ENCODE results near the gene EIF4G2. TPM values are rescaled to one million over a fixed set of nuclear protein-coding genes. Genes with fewer than 3 reads are reported as not detected.
A peak's percentile ranks its signal among the peaks of the same experiment; 100 is the strongest.

The EIF4G2 gene
- total RNA-seq = 605 and 638 TPM in 2 replicates
- 452 and 503 TPM in 2 replicates for polyA plus RNA-seq

DNA sequence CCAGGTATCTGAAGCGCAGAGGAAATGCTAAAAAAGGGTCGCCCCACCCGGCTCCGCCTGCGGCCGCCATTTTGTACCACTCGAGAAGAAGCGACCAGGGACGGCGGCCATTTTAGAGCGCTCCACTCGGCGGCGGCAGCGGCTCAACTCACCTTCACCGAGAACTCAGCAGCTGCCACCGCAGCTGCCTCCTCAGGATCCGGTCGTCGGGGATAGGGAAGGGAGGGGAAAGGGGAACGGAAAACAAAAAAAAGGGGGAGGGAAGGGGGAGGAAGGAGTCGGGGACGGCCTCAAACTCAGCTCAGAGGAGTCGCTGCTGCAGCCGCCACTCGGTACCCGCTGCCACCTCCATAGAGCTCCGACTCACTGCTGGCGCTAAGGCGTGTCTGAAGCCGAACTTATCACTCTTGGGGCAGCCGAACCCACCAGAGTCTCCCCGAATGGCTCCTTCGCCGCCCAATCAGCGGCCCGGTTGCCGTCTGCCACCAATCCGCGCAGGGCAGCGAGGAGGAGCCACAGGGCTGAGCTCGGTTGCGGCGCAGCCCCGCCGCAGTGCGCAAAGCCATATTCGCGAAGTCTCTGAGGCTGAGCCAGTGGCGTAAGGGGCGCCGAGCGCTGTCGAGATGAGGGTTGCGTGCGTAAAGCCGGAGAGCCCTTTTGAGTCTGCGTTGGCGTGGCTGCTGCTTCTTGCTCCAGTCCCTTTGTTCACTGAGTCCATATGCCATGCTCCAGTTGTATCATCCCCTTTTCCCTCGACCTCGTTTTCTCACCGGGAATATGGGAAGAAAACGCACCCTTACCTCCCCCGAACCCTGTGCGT is at the start of gene EIF4G2:
Gene EIF4G2, minus strand, starts transcription at position 374 of the 820 bp plus-strand sequence.
- H2AFZ ChIP-seq = peak within 1 kb of the TSS; percentile 49
- DNase-seq (ENCODE audit: low spot score) = peak; percentile 99
- H3K79me2 ChIP-seq = peaks cover 46% of the 10 kb centered on the region
- H3K4me1 ChIP-seq (ENCODE audit: insufficient read depth) = peaks cover 21% of the 10 kb centered on the region
- H4K20me1 ChIP-seq (ENCODE audit: insufficient read depth, poor library complexity, severe bottlenecking) = peaks cover 39% of the 10 kb centered on the region
- no peaks in the 10 kb centered on the region for H3K9me2 ChIP-seq (replicated peaks; ENCODE audit: insufficient read depth)
- peaks cover 5% of the 10 kb centered on the region for H3K36me3 ChIP-seq (replicated peaks; ENCODE audit: insufficient read depth, low read depth)
- WGBS (ENCODE audit: low lambda C conversion rate, missing lambda C conversion rate) = under 1% methylated on average over 59 of the region's 65 CpGs
- H3K9me3 ChIP-seq (ENCODE audit: low read depth) = no peaks in the 10 kb centered on the region
- peak within 1 kb of the TSS; percentile 100 for H3K27ac ChIP-seq
- TF ChIP-seq, protein P1, sequence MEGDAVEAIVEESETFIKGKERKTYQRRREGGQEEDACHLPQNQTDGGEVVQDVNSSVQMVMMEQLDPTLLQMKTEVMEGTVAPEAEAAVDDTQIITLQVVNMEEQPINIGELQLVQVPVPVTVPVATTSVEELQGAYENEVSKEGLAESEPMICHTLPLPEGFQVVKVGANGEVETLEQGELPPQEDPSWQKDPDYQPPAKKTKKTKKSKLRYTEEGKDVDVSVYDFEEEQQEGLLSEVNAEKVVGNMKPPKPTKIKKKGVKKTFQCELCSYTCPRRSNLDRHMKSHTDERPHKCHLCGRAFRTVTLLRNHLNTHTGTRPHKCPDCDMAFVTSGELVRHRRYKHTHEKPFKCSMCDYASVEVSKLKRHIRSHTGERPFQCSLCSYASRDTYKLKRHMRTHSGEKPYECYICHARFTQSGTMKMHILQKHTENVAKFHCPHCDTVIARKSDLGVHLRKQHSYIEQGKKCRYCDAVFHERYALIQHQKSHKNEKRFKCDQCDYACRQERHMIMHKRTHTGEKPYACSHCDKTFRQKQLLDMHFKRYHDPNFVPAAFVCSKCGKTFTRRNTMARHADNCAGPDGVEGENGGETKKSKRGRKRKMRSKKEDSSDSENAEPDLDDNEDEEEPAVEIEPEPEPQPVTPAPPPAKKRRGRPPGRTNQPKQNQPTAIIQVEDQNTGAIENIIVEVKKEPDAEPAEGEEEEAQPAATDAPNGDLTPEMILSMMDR (IDR thresholded peaks at IDR 0.05; ENCODE audit: poor library complexity) = no peak
- no peak for TF ChIP-seq EZH2 (IDR thresholded peaks at IDR 0.05; ENCODE audit: borderline replicate concordance)
- TF ChIP-seq EZH2phosphoT487 (IDR thresholded peaks at IDR 0.05; ENCODE audit: low read depth, severe bottlenecking, unreplicated experiment) = no peak
- H3K4me2 ChIP-seq = peak within 1 kb of the TSS; percentile 88
- peak within 1 kb of the TSS; percentile 93 for H3K4me3 ChIP-seq
- H3K27me3 ChIP-seq = no peaks in the 10 kb centered on the region

DNA sequence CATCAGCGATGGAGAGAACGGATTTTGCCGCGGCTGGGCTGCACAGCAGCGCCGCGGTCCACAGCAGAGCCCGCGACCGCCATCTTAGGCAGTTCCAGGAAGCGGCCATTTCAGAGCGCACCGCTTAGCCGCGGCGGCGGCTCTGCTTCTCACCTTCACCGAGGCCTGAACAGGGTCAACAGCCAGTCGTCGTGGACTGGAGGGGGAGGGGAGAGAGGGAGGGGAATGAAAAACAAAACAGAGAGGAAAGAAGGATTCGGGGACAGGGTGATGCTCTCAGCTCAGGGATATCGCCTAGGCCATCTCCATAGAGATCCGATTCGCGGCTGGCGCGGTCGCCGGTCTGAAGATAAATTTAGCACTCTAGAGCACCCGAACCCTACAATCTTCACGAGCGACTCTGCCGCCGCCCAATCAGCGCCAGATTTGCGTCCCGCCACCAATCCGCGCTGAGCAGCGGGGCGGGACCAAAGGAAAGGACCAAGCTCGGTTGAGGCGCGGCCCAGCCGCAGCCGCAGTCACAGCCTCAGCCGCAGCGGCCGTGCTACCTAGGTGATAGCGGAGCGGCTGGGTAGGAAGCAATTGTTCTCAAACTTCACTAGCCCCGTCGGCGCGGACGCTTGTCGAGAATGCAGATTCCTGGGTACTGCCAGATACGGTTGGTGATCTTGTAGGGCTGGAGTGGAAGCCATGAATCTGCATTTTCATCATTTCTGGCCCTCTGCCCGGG is 49.1 kb upstream of the EIF4G2 start, which contains the start of gene ZBED5:
Gene ZBED5, minus strand, starts transcription at position 345 of the 730 bp plus-strand sequence. CDS start 3,108 bp downstream, outside the sequence.
- Histone ChIP-seq H3K9me3 (ENCODE audit: low read depth) (no peaks in the 10 kb centered on the region), H3K4me1 (ENCODE audit: insufficient read depth) (peaks cover 19% of the 10 kb centered on the region), H3K9me2 (replicated peaks; ENCODE audit: insufficient read depth) (no peaks in the 10 kb centered on the region), H3K4me3 (peak within 1 kb of the TSS; percentile 67), H3K27ac (peak within 1 kb of the TSS; percentile 95), H2AFZ (peak within 1 kb of the TSS; percentile 85), H4K20me1 (ENCODE audit: insufficient read depth, poor library complexity, severe bottlenecking) (no peaks in the 10 kb centered on the region), H3K27me3 (no peaks in the 10 kb centered on the region), H3K4me2 (peak within 1 kb of the TSS; percentile 88), H3K79me2 (peaks cover 68% of the 10 kb centered on the region), H3K36me3 (replicated peaks; ENCODE audit: insufficient read depth, low read depth) (peaks cover 7% of the 10 kb centered on the region)
- WGBS (ENCODE audit: low lambda C conversion rate, missing lambda C conversion rate) = under 1% methylated on average over 58 of the region's 59 CpGs
- DNase-seq (ENCODE audit: low spot score) = peak; percentile 97
- no peak for TF ChIP-seq EZH2phosphoT487 (IDR thresholded peaks at IDR 0.05; ENCODE audit: low read depth, severe bottlenecking, unreplicated experiment)
- TF ChIP-seq, protein P1 (IDR thresholded peaks at IDR 0.05; ENCODE audit: poor library complexity) = no peak
- TF ChIP-seq EZH2 (IDR thresholded peaks at IDR 0.05; ENCODE audit: borderline replicate concordance) = no peak

DNA sequence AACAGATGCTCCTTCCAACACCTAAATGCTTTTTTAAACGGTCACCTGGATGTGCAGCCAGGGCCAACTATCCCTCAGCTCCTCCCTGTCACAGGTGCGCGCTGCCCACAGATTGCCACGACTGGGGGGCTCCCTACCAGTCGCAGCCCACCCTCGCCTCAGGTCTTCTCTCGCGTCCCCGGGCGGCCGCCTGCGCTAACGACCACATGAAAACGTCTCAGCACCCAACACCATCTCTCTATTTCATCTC is 48.7 kb upstream of the EIF4G2 start:
- peak overlapping the region; percentile 70 for H2AFZ ChIP-seq

More for the DNA sequence above, 48.7 kb upstream of the EIF4G2 start:
- no peak for TF ChIP-seq EZH2phosphoT487 (IDR thresholded peaks at IDR 0.05; ENCODE audit: low read depth, severe bottlenecking, unreplicated experiment)
- TF ChIP-seq, protein P1 (IDR thresholded peaks at IDR 0.05; ENCODE audit: poor library complexity) = no peak
- TF ChIP-seq EZH2 (IDR thresholded peaks at IDR 0.05; ENCODE audit: borderline replicate concordance) = no peak
- whole genome bisulfite sequencing (ENCODE audit: low lambda C conversion rate, missing lambda C conversion rate) = 0% methylated on average over 14 of the region's 14 CpGs
- Histone ChIP-seq H3K27me3 (no peaks in the 10 kb centered on the region), H3K4me1 (ENCODE audit: insufficient read depth) (peaks cover 19% of the 10 kb centered on the region), H3K79me2 (peaks cover 73% of the 10 kb centered on the region), H4K20me1 (ENCODE audit: insufficient read depth, poor library complexity, severe bottlenecking) (no peaks in the 10 kb centered on the region), H3K9me3 (ENCODE audit: low read depth) (no peaks in the 10 kb centered on the region), H3K4me3 (peak overlapping the region; percentile 67), H3K4me2 (peak overlapping the region; percentile 88), H3K9me2 (replicated peaks; ENCODE audit: insufficient read depth) (no peaks in the 10 kb centered on the region), H3K36me3 (replicated peaks; ENCODE audit: insufficient read depth, low read depth) (peaks cover 7% of the 10 kb centered on the region), H3K27ac (peak overlapping the region; percentile 95)
- DNase-seq (ENCODE audit: low spot score) = no peak
